CD4-positive, alpha-beta T cell (primary cell): ENCODE results near the gene DISP2. TPM values are rescaled to one million over a fixed set of nuclear protein-coding genes. Genes with fewer than 3 reads are reported as not detected.
A peak's percentile ranks its signal among the peaks of the same experiment; 100 is the strongest.

Experiments
- ATAC-seq: fragments of 200-7000 bp; cut with Tn5 transposase; one replicate; pipeline ENCODE4 v1.10.0; 2022; ENCODE audit warnings: mild to moderate bottlenecking; ENCODE audit not compliant: poor library complexity
- CTCF ChIA-PET: fragments of 350-600 bp; sonication (Branson Sonifier 250); formaldehyde crosslinking; loops from one replicate; lab custom pipeline; 2021; ENCODE audit warnings: antibody characterized with exemption, inconsistent platforms; lab: Charles Lee
- POLR2A ChIA-PET: fragments of 350-600 bp; sonication (Branson Sonifier 250); formaldehyde crosslinking; loops from one replicate; lab custom pipeline; 2021; ENCODE audit warnings: antibody characterized with exemption, inconsistent platforms; lab: Charles Lee
- DNase-seq, 14 experiments: peaks; one replicate each; pipeline ENCODE4 v3.0.0-alpha.2; 2013 to 2020; ENCODE audit warnings: mixed read lengths in 2 of 14
- H3K27ac ChIP-seq, 2 donors: one replicate each; pipeline versions ENCODE4 v1.5.1 to v1.7.0; 2013; ENCODE audit warnings: low read length in 2 of 2, low read depth in 1 of 2, mild to moderate bottlenecking in 1 of 2
- H3K27me3 ChIP-seq, 2 experiments: 1 replicate in 1 of 2; 2 replicates in 1 of 2; pipeline versions ENCODE4 v1.6.1 to v1.7.0; 2013; ENCODE audit warnings: low read length in 2 of 2, control low read depth in 1 of 2, mild to moderate bottlenecking in 1 of 2, moderate library complexity in 1 of 2; ENCODE audit not compliant: insufficient read depth in 2 of 2, control insufficient read depth in 1 of 2
- H3K36me3 ChIP-seq: one replicate; pipeline ENCODE4 v1.6.1; 2013; ENCODE audit warnings: low read length, control low read depth; ENCODE audit not compliant: insufficient read depth
- H3K4me1 ChIP-seq: one replicate; pipeline ENCODE4 v1.6.1; 2013; ENCODE audit warnings: low read length, control low read depth; ENCODE audit not compliant: insufficient read depth
- H3K4me3 ChIP-seq: one replicate; pipeline ENCODE4 v1.5.1; 2013; ENCODE audit warnings: mild to moderate bottlenecking, low read length, moderate library complexity
- H3K9me3 ChIP-seq, 2 experiments: 1 replicate in 1 of 2; 2 replicates in 1 of 2; pipeline versions ENCODE4 v1.6.1 to v1.7.0; 2013; ENCODE audit warnings: low read length in 2 of 2, mild to moderate bottlenecking in 2 of 2, control low read depth in 1 of 2, moderate library complexity in 1 of 2; ENCODE audit not compliant: control insufficient read depth in 1 of 2, insufficient read depth in 1 of 2
- H3K27ac Mint-ChIP-seq: one replicate; pipeline ENCODE4 v1.8.0; 2020; ENCODE audit warnings: mixed read lengths
- H3K27me3 Mint-ChIP-seq: one replicate; pipeline ENCODE4 v1.8.0; 2021; ENCODE audit warnings: mixed read lengths
- H3K36me3 Mint-ChIP-seq: one replicate; pipeline ENCODE4 v1.8.0; 2021; ENCODE audit warnings: low read depth, mixed read lengths
- H3K4me1 Mint-ChIP-seq: one replicate; pipeline ENCODE4 v1.8.0; 2021; ENCODE audit warnings: low read depth, mixed read lengths
- H3K4me3 Mint-ChIP-seq: one replicate; pipeline ENCODE4 v1.8.0; 2020; ENCODE audit warnings: mild to moderate bottlenecking, mixed read lengths
- H3K9me3 Mint-ChIP-seq: one replicate; pipeline ENCODE4 v1.8.0; 2020; ENCODE audit warnings: mixed read lengths
- intact Hi-C, 2 experiments: fragments of 100-400 bp; cut with DNase I in 1 of 2; cut with micrococcal nuclease in 1 of 2; formaldehyde crosslinking; loops; one replicate each; pipeline versions ENCODE4 v1.15.1 to v1.9.0; 2023 to 2025; cut with DNase I, micrococcal nuclease
- polyA plus RNA-seq, 2 donors: library from polyadenylated mRNA; unstranded; fragments of 120-200 nt; gene quantifications; one replicate each; pipeline ENCODE4 v1.2.1, GENCODE V29; 2013
- total RNA-seq, 174 experiments: library from RNA in 2 of 174; stranded (reverse) in 2 of 174; gene quantifications; one replicate each; pipeline ENCODE4 v1.2.3 and lab custom pipeline; 2021 to 2026
- TF ChIP-seq, protein P1 (sequence below): fragments of 200-600 bp; IDR thresholded peaks from one replicate; pipeline ENCODE4 v1.8.0; 2022; ENCODE audit warnings: antibody characterized with exemption, mild to moderate bottlenecking

DISP2 gene, protein sequence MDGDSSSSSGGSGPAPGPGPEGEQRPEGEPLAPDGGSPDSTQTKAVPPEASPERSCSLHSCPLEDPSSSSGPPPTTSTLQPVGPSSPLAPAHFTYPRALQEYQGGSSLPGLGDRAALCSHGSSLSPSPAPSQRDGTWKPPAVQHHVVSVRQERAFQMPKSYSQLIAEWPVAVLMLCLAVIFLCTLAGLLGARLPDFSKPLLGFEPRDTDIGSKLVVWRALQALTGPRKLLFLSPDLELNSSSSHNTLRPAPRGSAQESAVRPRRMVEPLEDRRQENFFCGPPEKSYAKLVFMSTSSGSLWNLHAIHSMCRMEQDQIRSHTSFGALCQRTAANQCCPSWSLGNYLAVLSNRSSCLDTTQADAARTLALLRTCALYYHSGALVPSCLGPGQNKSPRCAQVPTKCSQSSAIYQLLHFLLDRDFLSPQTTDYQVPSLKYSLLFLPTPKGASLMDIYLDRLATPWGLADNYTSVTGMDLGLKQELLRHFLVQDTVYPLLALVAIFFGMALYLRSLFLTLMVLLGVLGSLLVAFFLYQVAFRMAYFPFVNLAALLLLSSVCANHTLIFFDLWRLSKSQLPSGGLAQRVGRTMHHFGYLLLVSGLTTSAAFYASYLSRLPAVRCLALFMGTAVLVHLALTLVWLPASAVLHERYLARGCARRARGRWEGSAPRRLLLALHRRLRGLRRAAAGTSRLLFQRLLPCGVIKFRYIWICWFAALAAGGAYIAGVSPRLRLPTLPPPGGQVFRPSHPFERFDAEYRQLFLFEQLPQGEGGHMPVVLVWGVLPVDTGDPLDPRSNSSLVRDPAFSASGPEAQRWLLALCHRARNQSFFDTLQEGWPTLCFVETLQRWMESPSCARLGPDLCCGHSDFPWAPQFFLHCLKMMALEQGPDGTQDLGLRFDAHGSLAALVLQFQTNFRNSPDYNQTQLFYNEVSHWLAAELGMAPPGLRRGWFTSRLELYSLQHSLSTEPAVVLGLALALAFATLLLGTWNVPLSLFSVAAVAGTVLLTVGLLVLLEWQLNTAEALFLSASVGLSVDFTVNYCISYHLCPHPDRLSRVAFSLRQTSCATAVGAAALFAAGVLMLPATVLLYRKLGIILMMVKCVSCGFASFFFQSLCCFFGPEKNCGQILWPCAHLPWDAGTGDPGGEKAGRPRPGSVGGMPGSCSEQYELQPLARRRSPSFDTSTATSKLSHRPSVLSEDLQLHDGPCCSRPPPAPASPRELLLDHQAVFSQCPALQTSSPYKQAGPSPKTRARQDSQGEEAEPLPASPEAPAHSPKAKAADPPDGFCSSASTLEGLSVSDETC (N-terminal part only)
- under 1 TPM; 0.03 to 0.06 TPM for total RNA-seq
- polyA plus RNA-seq (2013, experiment 1 of 2), result 1.0 TPM
- polyA plus RNA-seq (2013, experiment 2 of 2), result 0.52 TPM
- total RNA-seq (lab: John Stamatoyannopoulos, UW), result 0 to 2.8 (median 0.31) reads per million in 172 experiments

DNA sequence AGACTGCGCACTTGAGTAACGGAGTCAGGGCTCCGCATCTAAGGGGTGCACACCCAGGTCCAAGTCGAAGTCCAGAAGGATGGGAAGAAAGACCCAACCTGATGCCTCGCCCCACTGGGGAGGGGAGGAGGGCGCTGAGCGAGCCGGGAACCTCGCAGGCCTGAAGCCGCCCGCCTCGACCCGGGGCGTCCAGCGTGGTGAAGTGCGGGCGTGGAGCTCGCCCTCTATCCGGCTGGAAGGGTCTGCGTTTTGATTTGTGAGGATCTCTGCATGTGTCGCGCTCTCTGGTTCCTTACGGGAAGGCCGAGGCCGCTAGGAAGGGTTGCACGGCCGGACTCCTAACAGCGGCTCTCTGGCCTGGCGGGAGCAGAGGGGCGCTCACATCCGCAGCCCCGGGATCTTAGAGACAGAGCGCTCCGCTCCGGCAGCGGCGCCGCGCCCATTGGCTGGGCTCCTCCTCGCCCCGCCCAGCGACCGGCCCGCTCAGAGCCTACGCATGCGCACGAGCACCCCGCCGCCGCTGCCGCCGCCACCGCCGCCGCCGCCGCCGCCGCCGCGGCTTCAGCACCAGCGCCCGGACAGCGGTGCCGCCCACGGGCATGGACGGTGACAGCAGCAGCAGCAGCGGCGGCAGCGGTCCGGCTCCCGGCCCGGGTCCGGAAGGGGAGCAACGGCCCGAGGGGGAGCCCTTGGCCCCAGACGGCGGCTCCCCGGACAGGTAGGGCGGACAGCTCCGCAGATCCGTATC lies at the start of gene DISP2:
TSS of gene DISP2 (plus strand) at position 497 of the 748 bp plus-strand sequence. CDS start at position 600, 103 bp downstream.
- Mint-ChIP-seq H3K4me3 (peak within 1 kb of the TSS; percentile 80), H3K9me3 (no peaks in the 10 kb centered on the region), H3K27ac (no peak within 1 kb of the TSS), H3K4me1 (peaks cover 14% of the 10 kb centered on the region), H3K27me3 (no peaks in the 10 kb centered on the region), H3K36me3 (peaks cover 4% of the 10 kb centered on the region)
- Histone ChIP-seq H3K36me3 (no peaks in the 10 kb centered on the region), H3K27me3 (no peaks in the 10 kb centered on the region), H3K27ac (no peak within 1 kb of the TSS), H3K4me1 (peaks cover 17% of the 10 kb centered on the region), H3K9me3 (no peaks in the 10 kb centered on the region), H3K4me3 (peak within 1 kb of the TSS; percentile 67)
- peak; percentile 77 to 96 (median 89) for DNase-seq
- TF ChIP-seq, protein P1, sequence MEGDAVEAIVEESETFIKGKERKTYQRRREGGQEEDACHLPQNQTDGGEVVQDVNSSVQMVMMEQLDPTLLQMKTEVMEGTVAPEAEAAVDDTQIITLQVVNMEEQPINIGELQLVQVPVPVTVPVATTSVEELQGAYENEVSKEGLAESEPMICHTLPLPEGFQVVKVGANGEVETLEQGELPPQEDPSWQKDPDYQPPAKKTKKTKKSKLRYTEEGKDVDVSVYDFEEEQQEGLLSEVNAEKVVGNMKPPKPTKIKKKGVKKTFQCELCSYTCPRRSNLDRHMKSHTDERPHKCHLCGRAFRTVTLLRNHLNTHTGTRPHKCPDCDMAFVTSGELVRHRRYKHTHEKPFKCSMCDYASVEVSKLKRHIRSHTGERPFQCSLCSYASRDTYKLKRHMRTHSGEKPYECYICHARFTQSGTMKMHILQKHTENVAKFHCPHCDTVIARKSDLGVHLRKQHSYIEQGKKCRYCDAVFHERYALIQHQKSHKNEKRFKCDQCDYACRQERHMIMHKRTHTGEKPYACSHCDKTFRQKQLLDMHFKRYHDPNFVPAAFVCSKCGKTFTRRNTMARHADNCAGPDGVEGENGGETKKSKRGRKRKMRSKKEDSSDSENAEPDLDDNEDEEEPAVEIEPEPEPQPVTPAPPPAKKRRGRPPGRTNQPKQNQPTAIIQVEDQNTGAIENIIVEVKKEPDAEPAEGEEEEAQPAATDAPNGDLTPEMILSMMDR, result no peak
- ChIA-PET POLR2A (interaction anchor here (0.9 to 1.8 kb wide), 5 partner anchors 25 to 83 kb away, joined by 3 to 9 read pairs (median 3); partner anchors contain the start of genes BAHD1, INAFM2, KNSTRN and PLCB2), CTCF (interaction anchor here (0.8 to 3.1 kb wide), 4 partner anchors 10 to 37 kb away, joined by 3 to 9 read pairs (median 4); no protein-coding TSS in a partner anchor)
- ATAC-seq, result peak; percentile 91
- intact Hi-C loops, result loop anchor here in 1 of 2 experiments (1.0 kb wide), 2 partner anchors 10 to 24 kb away; partner anchors contain the start of gene KNSTRN

- intact Hi-C loops, result no loop called here
- H3K4me1 Mint-ChIP-seq, result peaks cover 60% of the 10 kb centered on the region
Observed at GRCh38 chr15:40309344-40309862, 48.6 kb upstream of the DISP2 start.

More at GRCh38 chr15:40309344-40309862, 48.6 kb upstream of the DISP2 start:
- no peak for ATAC-seq
- no peaks in the 10 kb centered on the region for H3K9me3 Mint-ChIP-seq
- no peaks in the 10 kb centered on the region for H3K27me3 ChIP-seq
- no peaks in the 10 kb centered on the region for H3K27me3 Mint-ChIP-seq
- no peak for DNase-seq
- H3K36me3 ChIP-seq, result peaks cover 3% of the 10 kb centered on the region
- ChIA-PET POLR2A (interaction anchor here (0.7 to 4.6 kb wide), 10 partner anchors 8 to 98 kb away, joined by 3 to 65 read pairs (median 4); partner anchors contain the start of genes ANKRD63, INAFM2 and IVD), CTCF (interaction anchor here (0.8 to 6.4 kb wide), 9 partner anchors 12 to 204 kb away, joined by 3 to 55 read pairs (median 14); partner anchors contain the start of genes ANKRD63 and INAFM2)
- peak overlapping the region; percentile 95 for H3K27ac Mint-ChIP-seq
- TF ChIP-seq, protein P1, result no peak
- H3K4me3 ChIP-seq, result peak overlapping the region; percentile 98
- H3K36me3 Mint-ChIP-seq, result peaks cover 23% of the 10 kb centered on the region
- peaks cover 63% of the 10 kb centered on the region for H3K4me1 ChIP-seq
- peak overlapping the region; percentile 61 to 79 for H3K27ac ChIP-seq
- H3K4me3 Mint-ChIP-seq, result peak overlapping the region; percentile 96
- H3K9me3 ChIP-seq, result no peaks in the 10 kb centered on the region
